Stromal cell of bone marrow (primary cell): ENCODE measurements around the gene KCTD16.

Experiments
- DNase-seq: peaks from one replicate; pipeline ENCODE4 v3.0.0-alpha.2; 2012; ENCODE audit warnings: low read depth

Gene KCTD16

DNA sequence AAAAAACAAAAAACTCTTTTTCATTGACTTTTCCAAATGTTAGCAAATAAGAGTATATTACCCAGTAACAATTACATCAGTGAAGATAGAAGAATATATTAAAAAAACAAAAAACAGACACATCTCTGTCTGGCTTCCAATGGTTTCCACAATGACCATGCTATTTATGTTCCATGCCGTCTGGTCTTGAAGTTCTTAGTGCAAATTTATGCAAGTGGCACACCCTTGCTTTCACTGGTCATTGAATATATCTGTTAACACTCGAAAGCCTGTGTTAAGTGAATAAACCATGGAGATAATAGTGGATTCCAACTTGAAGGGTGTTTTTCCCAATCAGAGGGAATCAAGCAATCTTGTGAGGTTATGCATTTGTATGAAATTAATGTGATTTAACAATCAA is 291.9 kb downstream of the KCTD16 start:
- no peak for DNase-seq

DNA sequence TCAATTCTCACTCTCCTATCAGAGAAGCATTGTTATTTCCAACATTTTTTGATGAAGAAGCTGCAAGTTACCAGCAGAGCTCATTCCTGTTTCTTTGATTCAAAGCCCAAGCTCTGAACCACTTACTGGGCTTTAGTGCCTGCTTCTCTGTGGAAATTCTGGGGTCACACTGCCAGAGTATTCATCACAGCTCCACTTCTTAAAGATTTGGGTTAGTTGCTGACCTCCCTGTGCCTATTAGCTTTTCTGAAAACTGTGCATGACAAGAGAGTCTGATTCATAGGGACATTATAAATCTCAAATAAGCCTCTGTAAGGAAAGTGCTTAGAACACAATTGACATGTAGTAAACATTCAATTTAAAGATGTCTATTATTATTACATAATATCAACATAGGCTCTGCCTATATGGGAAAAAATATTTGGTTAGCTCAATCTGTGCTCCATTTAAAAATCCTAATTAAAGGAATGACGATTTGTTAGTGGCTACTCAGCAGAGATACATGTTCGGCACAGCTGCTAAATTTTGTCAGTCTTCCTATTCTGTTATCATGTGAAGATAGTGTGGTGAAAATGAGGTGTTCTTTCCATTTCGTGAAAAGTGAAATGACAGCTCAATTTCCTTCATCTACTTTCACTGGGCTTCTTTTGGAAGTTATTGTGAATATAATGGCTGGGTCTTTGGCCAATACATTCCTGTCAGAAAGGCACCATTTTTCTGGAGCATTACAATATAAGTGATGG is 293.0 kb downstream of the KCTD16 start:
- no peak for DNase-seq

DNA sequence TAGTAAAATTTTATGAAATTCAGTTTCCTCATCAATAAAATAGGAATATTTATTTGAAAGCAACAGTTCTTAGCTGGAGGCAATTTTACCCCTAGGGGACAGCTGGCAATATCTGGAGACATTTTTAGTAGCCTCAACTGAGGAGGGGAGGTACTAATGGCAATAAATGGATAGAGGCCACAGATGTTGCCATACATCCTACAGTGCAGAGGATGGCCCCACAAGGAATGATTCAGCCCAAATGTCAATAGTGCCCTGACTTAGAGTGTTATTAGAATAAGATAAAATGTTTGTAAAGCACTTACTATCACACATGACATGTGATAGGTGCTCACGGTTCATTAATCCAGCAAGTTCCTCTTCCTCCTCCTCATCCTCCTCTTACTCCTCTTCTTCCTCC is 293.6 kb downstream of the KCTD16 start:
- no peak for DNase-seq

DNA sequence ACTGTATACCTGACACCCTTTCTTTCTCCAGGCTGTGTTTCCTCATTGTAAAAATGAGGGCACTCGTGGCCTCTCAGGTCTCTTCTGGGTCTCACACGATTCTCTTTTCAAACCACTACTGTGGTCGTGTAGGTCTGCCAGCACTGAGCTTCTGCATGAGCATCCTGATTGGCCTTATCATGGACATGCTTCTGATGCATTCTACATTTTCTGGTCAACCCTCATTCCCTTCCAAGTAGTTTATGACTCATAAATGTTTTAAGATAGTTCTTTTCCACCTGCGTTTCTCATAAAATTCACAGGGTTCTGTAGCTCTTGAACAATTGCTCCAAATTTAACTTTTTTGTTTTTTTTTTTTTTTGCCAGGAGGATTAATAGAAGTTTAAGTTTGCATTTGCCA is 294.8 kb downstream of the KCTD16 start:
- no peak for DNase-seq

DNA sequence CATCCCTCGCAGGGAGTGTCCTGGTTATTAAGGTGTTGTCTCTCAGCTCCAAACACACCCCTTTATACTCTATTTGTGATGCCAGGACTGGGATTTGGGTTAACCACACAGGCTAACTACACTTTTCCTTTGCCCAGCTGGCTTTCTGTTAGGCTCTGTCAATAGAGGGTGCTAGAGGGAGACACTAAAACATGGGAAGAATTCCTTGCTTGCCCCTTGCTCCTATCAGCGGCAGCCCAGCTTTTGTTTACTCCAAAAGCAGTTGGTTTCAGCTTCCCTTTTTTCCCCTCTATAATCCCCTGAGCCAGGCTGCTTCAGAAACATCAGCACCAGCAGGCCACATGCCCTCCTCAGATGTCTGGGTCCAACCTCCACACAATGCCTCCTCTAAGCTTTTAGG is 297.1 kb downstream of the KCTD16 start:
- DNase-seq, result peak; percentile 46

DNA sequence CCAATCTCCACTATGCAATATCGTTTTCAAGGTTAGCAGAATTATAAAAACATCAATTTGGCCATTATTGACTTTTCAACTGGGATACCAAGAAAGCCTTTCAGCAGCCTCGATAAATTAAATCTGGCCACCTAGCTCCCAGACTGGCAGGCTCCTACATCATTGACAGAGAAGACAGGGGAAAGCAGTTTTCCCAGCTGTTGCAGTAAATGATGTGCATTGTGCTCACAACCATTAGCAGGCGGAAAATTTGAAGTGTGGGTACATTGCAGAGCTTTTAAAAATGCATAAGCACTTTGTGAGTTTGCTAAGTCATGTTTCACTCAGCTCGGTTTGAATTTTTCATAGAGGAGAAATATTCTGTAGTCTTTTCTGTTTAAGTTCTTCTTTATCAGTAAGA is 297.9 kb downstream of the KCTD16 start:
- DNase-seq, result no peak

DNA sequence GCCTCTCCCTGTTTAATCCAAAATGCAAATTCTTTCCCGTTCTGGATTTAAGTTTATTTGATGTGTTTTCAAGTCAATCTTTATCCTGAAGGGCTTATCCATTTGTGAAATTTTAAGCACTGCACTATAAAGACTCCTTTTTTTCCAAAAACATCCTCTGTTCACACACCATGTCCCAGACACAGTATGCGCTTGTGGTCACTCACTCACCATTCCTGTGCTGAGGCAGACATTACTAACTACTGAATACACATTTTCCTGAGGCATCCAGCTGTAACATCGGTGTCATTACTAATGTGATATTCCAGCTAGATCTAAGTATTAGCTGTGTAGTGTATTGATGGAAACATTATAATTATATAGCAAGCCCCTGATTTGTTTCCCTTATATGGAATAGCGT is 298.4 kb downstream of the KCTD16 start:
- DNase-seq, result peak; percentile 35

DNA sequence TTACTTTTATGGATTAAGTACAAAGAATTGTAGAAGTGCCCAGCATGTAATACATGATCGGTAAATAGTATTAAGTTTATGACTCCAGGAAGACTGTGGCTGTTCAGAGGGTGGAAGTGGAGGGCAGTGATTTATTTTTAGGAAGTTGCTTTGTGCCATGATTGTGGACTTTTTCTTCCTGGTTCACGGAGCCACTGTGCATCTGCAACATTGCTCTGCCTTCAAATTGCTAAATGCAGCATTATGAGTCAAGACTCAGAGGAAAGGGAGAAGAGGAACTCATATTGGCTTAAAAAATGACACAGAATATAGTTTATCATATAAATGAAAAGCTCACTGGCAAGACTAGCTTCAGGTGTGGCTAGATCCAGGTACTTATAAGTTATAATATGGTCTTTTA is 301.5 kb downstream of the KCTD16 start:
- DNase-seq, result no peak

DNA sequence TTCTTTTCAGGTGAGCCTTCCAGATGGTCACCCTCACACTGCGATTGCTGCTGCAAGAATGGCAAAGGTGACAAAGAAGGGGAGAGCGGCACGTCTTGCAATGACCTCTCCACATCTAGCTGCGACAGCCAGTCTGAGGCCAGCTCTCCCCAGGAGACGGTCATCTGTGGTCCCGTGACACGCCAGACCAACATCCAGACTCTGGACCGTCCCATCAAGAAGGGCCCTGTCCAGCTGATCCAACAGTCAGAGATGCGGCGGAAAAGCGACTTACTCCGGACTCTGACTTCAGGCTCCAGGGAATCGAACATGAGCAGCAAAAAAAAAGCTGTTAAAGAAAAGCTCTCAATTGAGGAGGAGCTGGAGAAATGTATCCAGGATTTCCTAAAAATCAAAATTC is 303.0 kb downstream of the KCTD16 start:
- no peak for DNase-seq

DNA sequence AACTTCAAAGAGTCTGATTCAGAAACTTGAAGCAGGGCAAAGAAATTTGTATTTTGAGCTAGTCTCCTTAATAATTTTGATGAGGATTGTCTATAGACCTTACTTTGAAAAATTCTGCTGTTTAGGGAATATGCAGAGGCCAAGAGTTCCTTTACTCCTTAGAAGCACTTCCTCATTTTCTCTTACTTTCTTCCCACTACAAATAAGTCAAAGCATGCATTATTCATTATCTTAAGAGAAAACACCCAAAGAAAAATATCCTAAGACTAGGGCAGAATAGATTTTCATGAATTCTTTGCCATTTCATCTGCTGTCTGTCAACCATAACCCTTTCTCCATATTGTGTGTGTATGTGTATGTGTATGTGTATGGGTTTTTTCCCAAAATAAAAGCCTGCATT is 307.9 kb downstream of the KCTD16 start:
- DNase-seq, result no peak

DNA sequence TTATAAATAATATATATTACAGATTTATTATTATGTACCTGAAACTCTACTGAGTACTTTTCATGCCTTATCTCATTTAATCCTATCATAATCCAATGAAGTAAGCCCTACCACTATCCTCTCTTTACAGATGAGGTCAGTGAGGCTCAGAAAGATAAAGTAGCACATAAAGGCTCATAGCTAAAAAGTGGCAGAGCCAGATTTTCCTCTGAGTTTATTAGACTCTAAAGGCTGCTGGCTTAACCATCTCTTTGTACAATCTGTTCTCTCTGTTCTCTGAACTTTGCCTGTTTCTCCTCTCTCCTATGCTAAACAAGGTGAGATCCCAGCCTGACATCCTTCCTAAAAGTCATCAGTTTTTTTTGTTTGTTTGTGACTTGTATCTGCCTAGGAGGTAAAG is 311.2 kb downstream of the KCTD16 start:
- DNase-seq, result no peak

DNA sequence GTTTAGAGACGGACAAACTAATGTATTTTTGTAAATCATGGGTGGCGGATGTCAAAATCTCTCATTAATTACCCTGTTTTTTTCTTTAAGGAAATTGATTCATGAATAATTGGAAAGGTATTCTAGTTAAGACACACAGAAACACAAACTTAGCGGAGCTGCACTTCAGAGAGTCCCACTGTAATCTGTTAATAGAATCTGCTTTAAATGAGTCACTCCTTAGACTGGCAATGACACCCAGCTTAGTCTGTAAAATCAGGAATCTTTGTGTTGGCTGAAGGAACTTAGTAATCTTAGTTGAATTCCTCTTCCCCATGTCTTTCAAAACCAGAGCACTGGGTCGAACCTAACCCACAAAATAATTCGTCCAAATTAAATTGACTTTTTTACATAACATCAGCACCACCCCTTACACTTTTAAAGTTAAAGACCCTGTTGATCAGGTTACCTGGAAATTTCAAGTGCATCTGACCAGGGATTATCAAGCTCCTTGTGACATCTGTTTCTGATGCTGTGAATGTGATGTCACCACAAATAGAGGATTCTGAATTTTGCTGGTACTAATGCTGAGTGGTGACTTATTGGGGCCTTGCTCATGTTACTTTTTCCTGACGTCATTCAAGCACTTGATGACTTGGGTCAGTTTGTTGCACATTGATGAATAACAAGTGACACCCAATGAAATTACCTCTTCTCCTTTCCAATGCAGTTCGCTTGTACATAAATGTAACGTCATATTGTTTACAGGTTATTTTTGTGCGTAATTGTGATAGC is 313.6 kb downstream of the KCTD16 start:
- peak; percentile 35 for DNase-seq

DNA sequence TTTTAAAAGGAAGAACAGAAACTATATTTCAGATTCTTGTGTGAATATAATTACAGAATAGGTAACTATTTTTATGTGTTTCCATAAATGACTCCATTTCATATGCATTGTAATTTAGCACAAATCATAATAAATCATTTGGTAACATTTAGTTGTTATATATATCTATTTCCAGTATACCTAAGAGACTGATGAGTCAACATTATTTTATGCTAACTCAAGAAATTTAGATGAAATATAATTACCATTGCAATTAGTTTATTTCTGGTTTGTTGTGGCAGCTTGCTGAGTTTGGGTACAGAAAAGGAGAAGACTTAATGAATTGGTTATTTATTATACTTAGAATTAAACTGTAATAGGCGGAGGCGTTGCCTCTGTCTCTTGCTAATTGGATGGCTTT is 314.9 kb downstream of the KCTD16 start:
- DNase-seq, result no peak

DNA sequence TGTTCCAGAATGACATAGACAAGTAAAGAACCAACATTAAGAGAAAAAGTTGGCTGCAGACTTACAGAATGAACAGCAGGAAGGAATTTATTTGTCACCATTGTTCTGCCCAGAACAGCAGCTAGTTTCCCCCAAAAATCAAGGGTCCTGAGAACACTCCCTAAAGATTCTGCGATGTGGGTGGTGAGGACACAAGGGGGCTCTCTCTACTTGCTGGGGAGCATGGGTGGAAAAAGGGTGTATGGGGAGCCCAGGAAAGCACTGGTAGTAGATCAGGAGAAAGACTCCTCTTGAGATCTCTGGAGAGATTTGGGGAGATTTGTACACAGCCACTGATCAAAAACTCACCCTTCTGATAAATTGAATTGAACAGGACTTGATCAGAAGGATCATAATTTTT is 316.5 kb downstream of the KCTD16 start:
- no peak for DNase-seq

DNA sequence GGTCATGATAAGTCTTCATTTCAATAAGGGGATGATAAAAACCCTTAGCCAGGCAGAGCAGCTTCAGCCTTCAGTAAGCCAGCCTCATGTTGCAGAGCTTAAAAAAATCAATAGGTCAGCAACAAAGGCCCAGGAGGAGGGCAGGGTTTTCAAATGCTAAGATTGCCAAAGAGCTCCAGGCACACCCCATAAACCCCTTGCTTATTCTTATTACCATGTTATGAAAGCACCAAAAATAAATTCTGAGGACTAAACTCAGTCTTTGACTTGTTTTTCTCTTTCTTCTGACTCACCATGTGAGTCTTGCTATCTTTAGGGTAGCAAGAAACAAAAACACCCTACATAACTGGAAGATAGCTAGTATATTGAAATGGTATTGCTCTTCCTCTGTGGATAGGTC is 317.1 kb downstream of the KCTD16 start:
- peak; percentile 23 for DNase-seq

DNA sequence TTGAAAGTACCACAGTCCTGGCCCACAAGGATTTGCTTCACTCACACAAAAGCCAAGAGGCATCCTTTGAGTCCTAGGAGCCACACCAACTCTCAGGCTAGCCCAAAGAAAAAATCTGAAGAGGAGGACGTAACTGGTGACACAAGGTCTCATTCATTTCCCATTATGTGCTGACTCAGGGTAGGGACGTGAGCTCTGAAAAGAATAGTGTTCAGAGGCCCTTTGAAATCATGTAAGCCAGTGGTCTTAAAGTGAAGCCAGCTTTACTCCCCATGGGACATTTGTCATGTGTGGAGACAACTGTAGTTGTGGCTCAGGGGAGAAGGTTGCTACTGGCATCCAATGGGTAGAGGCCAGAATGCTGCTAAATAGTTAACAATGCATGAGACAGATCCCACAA is 332.4 kb downstream of the KCTD16 start:
- DNase-seq, result no peak

DNA sequence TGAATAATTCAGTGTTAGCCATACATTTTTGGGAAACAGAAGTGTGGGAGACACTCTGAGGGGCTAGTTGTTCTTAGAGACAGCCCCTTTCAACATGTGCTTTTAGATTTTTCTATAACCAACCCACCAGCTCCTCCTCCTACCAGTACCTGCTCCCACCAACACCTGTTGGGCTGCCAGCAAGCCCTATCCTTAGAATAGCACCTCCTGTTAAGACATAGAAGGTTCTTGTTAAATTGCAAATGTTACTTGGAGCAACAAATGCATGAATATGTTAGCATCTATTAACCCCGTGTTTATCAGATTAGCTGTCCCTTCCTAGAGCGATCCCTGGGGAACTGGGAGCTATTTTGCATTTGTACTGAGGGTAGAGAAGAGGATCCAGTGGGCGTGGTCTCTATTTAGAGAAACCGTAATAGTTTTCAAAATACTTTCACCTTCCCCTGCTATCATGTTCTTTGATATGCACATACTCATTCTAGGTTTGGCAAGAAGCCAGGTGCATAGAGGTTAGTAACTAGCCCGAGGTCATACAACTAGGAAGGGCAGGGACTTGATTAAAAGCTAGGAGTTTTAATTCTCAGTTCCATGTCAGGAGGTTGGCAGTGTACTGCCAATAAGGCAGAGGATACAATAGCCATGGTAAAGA is 334.4 kb downstream of the KCTD16 start:
- no peak for DNase-seq

DNA sequence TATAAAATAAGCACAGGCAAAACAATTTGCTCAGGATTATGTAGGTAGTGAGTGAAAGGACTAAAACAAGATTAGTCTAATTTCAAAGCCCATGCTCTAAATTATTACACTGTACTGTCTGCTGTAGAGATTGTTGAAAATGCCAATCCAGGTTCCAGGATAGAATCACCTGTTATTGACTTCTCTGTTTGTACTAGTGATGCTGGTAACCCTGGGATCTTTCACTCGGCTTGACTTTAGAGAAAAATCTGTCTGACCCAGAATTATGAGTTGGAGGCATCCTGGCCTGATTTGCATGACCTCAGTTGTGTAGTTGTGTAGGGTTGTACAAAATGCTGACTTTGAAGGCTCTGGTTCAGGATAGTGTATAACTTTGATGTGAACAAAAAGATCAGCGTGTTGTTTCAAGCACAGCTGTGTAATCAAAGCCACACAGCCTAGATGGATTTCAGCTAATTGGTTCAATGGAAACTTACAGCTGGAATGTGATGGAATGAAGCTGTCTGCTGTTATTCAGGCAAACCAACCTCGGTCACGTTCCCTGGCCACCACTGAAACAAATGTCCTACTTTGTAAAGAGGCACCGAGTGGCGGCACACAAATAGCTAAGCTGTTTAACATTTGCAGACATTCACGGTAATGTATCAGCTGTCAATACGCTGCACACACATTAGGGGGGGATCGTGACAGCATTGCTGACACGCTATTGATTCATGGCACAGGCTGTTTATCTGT is 340.3 kb downstream of the KCTD16 start:
- no peak for DNase-seq

DNA sequence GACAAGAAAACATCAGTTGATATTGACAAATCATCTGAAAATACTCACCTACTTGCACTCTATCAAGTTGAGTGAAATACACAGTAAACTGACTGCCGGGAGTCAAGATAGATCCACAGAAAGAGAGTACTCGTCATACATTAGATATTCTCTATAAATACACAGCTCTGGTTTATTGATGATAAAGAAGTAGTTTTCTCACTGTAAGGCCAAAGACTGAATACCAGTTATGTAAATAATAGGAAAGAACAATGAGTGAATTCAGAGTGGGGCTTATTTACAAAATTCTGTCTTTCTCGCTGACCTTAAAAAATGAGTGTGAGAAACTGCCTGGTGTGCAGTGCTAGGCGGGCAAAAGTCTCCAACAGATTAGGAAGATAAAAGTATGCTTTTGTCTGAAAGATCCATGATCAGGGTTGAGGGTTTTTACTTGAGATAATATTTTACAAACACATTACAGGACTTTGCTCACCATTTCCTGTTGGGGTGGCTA is 341.0 kb downstream of the KCTD16 start:
- DNase-seq, result no peak

DNA sequence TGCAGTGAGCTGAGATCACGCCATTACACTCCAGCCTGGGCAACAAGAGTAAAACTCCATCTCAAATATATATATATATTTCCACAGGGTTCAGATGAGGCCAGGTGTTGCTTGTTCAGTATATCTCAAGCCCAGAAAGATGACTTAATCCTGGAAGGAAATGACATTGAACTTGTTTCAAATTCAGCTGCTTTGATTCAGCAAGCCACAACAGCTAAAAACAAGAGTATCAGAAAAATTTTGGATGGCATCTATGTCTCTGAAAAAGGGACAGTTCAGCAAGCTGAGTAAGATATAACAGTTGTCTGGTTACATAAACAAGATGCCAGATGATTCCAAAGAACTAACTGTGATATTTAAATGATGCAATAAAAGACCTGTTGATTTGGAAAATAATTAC is 352.0 kb downstream of the KCTD16 start:
- DNase-seq, result no peak

DNA sequence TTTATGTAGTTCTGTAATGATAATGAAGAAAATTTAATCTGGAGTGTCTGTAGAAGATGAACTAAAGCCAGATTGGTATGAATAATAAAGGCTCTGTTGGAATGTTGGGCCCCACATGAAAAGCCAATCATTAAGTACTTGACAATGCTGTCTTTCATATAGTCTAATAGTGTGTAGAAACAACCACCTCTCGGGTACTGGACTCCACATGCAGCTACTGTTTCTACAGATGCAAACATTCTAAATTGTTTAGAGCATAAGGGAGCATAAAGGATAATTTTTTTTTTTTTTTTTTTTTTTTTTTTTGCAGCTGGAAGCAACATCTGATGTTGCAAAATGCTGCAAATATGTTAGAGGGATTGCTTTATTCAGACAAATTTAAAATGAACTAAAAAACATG is 354.3 kb downstream of the KCTD16 start:
- DNase-seq, result no peak

DNA sequence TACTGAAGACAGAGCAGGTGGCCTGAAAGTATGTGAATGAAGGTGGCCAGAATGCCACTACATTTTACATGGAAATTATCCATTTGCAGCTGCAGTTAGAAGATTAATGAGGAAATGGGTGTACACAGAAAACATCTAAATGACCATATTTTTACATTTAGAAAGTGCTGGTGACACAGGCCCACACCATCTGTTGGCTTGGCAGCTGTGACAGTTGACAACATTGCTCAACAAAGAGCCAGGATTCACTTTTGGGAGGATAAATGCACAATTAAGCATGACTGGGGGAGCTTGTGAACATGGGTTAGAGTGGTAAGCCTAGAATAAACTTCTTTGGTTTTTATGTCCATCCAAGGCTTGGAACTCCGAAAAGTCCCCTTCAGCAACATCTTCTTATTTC is 360.5 kb downstream of the KCTD16 start:
- no peak for DNase-seq
